Liver (tissue), 3 donors: ENCODE measurements around the gene DDAH2.

ENCODE experiments used
- ATF3 ChIP-seq: IDR thresholded peaks from 2 replicates; pipeline ENCODE4 v1.6.1; 2016; ENCODE audit warnings: antibody characterized with exemption
- CTCF ChIP-seq: fragments of 150-350 bp; IDR thresholded peaks from 2 replicates; pipeline ENCODE4 v1.5.1; 2017; ENCODE audit warnings: improper control_type of control experiment, low read depth, low read length; ENCODE audit not compliant: missing input control
- EGR1 ChIP-seq, 2 donors: IDR thresholded peaks; 2 replicates each; pipeline ENCODE4 v1.6.1; 2016 to 2018; ENCODE audit warnings: antibody characterized with exemption in 2 of 2, low read depth in 2 of 2
- JUND ChIP-seq, 2 donors: IDR thresholded peaks; 2 replicates each; pipeline ENCODE4 v1.6.1; 2016; ENCODE audit warnings: antibody characterized with exemption in 2 of 2
- MAX ChIP-seq: IDR thresholded peaks from 2 replicates; pipeline ENCODE4 v1.6.1; 2016; ENCODE audit warnings: antibody characterized with exemption
- RAD21 ChIP-seq, 2 donors: IDR thresholded peaks; 2 replicates each; pipeline ENCODE4 v1.6.1; 2016; ENCODE audit warnings: antibody characterized with exemption in 2 of 2, mild to moderate bottlenecking in 2 of 2
- REST ChIP-seq: IDR thresholded peaks from 2 replicates; pipeline ENCODE4 v1.6.1; 2016; ENCODE audit warnings: antibody characterized with exemption, mild to moderate bottlenecking
- SP1 ChIP-seq: IDR thresholded peaks from 2 replicates; pipeline ENCODE4 v1.6.1; 2018; ENCODE audit warnings: antibody characterized with exemption, mild to moderate bottlenecking
- TAF1 ChIP-seq: conservative IDR thresholded peaks from 2 replicates; pipeline ENCODE4 v1.6.1; 2016; ENCODE audit warnings: antibody characterized with exemption, mild to moderate bottlenecking
- YY1 ChIP-seq: IDR thresholded peaks from 2 replicates; pipeline ENCODE4 v1.6.1; 2016; ENCODE audit warnings: antibody characterized with exemption, mild to moderate bottlenecking
- ZBTB33 ChIP-seq: IDR thresholded peaks from 2 replicates; pipeline ENCODE4 v1.6.1; 2016; ENCODE audit warnings: antibody characterized with exemption
- donor health status: healthy.
- donor health status: healthy.

GRCh38 chr6:31741815-31742214, 12.7 kb upstream of the DDAH2 start:
- TF ChIP-seq ZBTB33, result no peak
- no peak for TF ChIP-seq MAX
- TF ChIP-seq CTCF, result no peak
- TF ChIP-seq SP1, result no peak
- no peak for TF ChIP-seq ATF3
- no peak for TF ChIP-seq JUND (IDR thresholded peaks at IDR 0.05)
- TF ChIP-seq EGR1 (IDR thresholded peaks at IDR 0.05; ENCODE audit: low read depth in 2 of 2), result no peak
- no peak for TF ChIP-seq TAF1
- no peak for TF ChIP-seq YY1
- TF ChIP-seq RAD21 (IDR thresholded peaks at IDR 0.05), result no peak
- TF ChIP-seq REST, result no peak
